GM12874 (cell line): ENCODE results near the gene KRT86.

Experiments
- CTCF ChIP-seq: IDR thresholded peaks from 2 replicates; pipeline ENCODE4 v1.5.1; 2011; ENCODE audit warnings: low read depth, mild to moderate bottlenecking, control low read depth, low read length, moderate library complexity; ENCODE audit not compliant: insufficient read depth

Gene KRT86

GRCh38 chr12:52307836-52308805 is 33.7 kb downstream of the KRT86 start:
- TF ChIP-seq CTCF: no peak

DNA sequence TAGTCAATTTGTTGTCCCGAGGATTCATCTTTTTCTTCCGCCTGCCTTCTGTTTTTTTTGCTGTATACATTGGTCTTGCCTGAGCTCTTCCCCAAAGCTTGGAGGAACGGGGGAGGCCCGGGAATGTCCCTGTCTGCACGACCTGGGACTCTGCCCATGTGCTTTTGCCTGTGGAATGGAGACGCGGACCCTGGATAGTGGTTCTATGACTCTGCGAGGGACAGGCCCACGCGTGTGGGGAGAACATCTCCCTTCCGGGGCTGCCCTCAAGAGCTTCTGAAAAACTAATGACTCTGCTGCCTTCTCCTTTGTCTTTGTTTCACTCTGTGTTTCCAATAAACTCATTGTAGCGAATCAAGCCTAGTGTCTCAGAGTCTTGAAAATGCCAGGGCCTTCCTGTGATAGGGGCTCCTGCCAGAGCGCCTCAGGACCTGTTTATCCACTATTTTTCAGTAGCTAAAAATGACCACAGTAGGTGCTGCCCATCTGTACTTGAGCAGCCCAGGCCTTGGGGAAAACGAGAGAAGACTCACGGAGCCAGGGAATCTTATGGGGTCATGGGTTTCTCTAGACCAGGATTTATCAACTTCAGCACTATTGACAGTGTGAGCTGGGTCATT is 34.5 kb downstream of the KRT86 start:
- TF ChIP-seq CTCF: no peak

DNA sequence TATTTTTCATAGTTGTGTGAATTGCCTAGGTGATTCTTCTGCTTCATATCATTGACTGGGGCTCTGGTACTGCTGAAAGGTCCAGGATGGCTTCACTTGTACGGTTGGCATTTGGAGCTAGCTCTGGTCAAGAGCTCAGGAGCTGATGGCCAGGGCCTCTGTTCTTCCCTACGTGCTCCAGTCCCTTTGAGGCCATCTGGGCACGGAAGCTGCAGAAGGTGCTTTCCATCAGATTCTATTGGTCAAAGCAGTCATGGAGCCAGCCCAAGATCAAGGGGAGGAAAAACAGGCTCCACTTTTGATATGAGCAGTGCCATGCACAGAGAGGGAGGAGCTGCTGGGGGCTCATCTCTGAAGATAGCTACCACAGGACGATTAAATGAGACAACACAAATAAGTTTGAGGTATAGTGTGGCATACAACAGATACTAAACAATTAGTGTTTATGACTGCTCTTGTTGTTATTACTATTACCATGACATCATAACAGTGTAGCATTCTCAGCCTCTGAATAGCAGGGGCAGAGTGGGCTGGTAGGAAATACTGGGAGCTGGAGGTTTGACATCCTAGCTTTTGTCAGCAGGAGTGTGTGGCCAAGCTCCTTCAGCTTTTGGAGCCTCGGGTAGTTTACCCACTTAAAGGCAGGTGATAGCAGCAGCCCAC is 36.3 kb downstream of the KRT86 start:
- no peak for TF ChIP-seq CTCF

- no peak for TF ChIP-seq CTCF
These were observed 36.8 kb downstream of the KRT86 start for GRCh38 chr12:52311285-52311648.

- no peak for TF ChIP-seq CTCF
These were observed 37.6 kb downstream of the KRT86 start for GRCh38 chr12:52312086-52312485.

- no peak for TF ChIP-seq CTCF
These were observed 39.0 kb downstream of the KRT86 start for GRCh38 chr12:52313461-52313860.

DNA sequence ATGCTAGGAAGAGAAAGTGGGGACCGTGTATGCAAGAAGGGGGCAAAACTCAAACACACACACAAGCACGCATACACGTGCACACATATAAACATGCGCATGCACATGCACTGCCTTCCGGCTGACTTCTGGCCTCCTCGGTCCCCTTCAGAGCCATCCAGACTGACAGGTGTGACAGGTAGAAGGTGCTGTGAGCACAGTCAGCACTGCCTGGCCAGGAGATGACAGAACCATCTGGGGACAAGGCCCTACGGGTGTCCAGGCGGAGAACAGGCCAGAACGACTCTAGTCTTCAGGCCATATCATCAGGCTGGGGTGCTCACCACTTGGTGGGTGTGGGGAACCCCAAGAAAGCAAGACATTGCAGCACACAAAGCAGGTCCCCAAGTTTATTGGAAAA is 39.5 kb downstream of the KRT86 start:
- no peak for TF ChIP-seq CTCF
